Astrocyte (in vitro differentiated cells and primary cell): ENCODE results near the gene LDLRAD4. TPM values are rescaled to one million over a fixed set of nuclear protein-coding genes. Genes with fewer than 3 reads are reported as not detected.

Source experiments
- DNase-seq: peaks from one replicate; pipeline ENCODE4 v3.0.0-alpha.2; 2010; ENCODE audit warnings: low read depth
- FAIRE-seq: peaks from 2 replicates; lab custom pipeline; 2011; peaks lifted over from hg19 to GRCh38; lab: Jason Lieb, UNC
- H2AFZ ChIP-seq: 2 replicates; pipeline ENCODE4 v1.6.0; 2012; ENCODE audit warnings: low read depth, low read length, inconsistent platforms
- H3K27ac ChIP-seq: 2 replicates; pipeline ENCODE4 v1.5.1; 2011; ENCODE audit warnings: low read depth, low read length, inconsistent platforms
- H3K27me3 ChIP-seq: 2 replicates; pipeline ENCODE4 v1.6.0; 2011; ENCODE audit warnings: low read length, inconsistent platforms; ENCODE audit not compliant: insufficient read depth
- H3K36me3 ChIP-seq: 2 replicates; pipeline ENCODE4 v1.5.1; 2011; ENCODE audit warnings: low read length, inconsistent platforms; ENCODE audit not compliant: insufficient read depth
- H3K4me1 ChIP-seq: 2 replicates; pipeline ENCODE4 v1.5.1; 2011; ENCODE audit warnings: low read length, inconsistent platforms; ENCODE audit not compliant: insufficient read depth
- H3K4me2 ChIP-seq: 2 replicates; pipeline ENCODE4 v1.6.0; 2012; ENCODE audit warnings: low read length, inconsistent platforms
- H3K4me3 ChIP-seq: 2 replicates; pipeline ENCODE4 v1.5.1; 2011; ENCODE audit warnings: low read depth, mild to moderate bottlenecking, low read length, inconsistent platforms; ENCODE audit not compliant: insufficient read depth
- H3K79me2 ChIP-seq: 2 replicates; pipeline ENCODE4 v1.6.0; 2012; ENCODE audit warnings: mild to moderate bottlenecking, low read length, inconsistent platforms; ENCODE audit not compliant: insufficient read depth
- H3K9ac ChIP-seq: 2 replicates; pipeline ENCODE4 v1.6.0; 2012; ENCODE audit warnings: mild to moderate bottlenecking, low read length, inconsistent platforms
- H3K9me3 ChIP-seq: 2 replicates; pipeline ENCODE4 v1.5.1; 2012; ENCODE audit warnings: low read depth, mild to moderate bottlenecking, low read length, inconsistent platforms; ENCODE audit not compliant: insufficient read depth
- H4K20me1 ChIP-seq: 2 replicates; pipeline ENCODE4 v1.6.0; 2012; ENCODE audit warnings: low read length, inconsistent platforms; ENCODE audit not compliant: insufficient read depth
- H3K27ac Mint-ChIP-seq: one replicate; pipeline ENCODE4 v1.8.0; 2021; ENCODE audit warnings: mild to moderate bottlenecking, mixed read lengths; ENCODE audit not compliant: unreplicated experiment
- H3K27me3 Mint-ChIP-seq: one replicate; pipeline ENCODE4 v1.8.0; 2021; ENCODE audit warnings: low read depth, mixed read lengths; ENCODE audit not compliant: unreplicated experiment
- H3K36me3 Mint-ChIP-seq: one replicate; pipeline ENCODE4 v1.8.0; 2021; ENCODE audit warnings: low read depth, mixed read lengths; ENCODE audit not compliant: unreplicated experiment
- H3K4me1 Mint-ChIP-seq: one replicate; pipeline ENCODE4 v1.8.0; 2021; ENCODE audit warnings: low read depth, mixed read lengths; ENCODE audit not compliant: unreplicated experiment
- H3K4me3 Mint-ChIP-seq: one replicate; pipeline ENCODE4 v1.8.0; 2021; ENCODE audit warnings: mild to moderate bottlenecking, moderate library complexity, mixed read lengths; ENCODE audit not compliant: unreplicated experiment
- H3K9me3 Mint-ChIP-seq: one replicate; pipeline ENCODE4 v1.8.0; 2021; ENCODE audit warnings: mild to moderate bottlenecking, mixed read lengths; ENCODE audit not compliant: unreplicated experiment
- EZH2 ChIP-seq: IDR thresholded peaks from 2 replicates; pipeline ENCODE4 v1.6.1; 2012; ENCODE audit warnings: mild to moderate bottlenecking, low read length, inconsistent platforms; ENCODE audit not compliant: insufficient read depth
- total RNA-seq: library from RNA; stranded (reverse); gene quantifications from 2 replicates; pipeline ENCODE4 v1.2.1, GENCODE V29; 2021
- TF ChIP-seq, protein P1 (sequence below): IDR thresholded peaks from 2 replicates; pipeline ENCODE4 v1.5.1; 2011; ENCODE audit warnings: low read depth, mild to moderate bottlenecking, inconsistent platforms, low read length, moderate library complexity; ENCODE audit not compliant: insufficient read depth

LDLRAD4 gene
- total RNA-seq, 1 donor from 2014 or later: 26.0 TPM

DNA sequence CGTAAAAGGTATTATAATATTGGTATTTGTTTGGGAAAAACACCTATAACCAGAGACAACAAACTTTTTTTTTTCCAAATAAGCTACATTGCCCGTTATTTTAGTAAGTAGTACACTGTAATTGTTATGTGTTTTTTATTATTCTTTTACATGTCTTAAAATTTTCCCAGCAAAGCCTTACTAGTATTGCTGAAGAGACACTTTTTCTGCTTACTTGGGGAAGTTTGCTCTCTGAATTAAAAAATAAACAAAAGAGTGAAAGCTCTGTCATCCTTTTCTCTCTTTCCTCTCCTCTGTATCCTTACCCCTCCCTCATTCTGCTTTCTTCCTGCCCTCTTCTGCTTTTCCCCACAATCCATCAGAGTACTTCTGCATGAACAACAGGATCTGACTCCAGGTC is 25.6 kb upstream of the LDLRAD4 start:
- Histone ChIP-seq H3K9ac (no peak overlapping the region), H3K27me3 (peaks cover 4% of the 10 kb centered on the region), H3K36me3 (no peaks in the 10 kb centered on the region), H4K20me1 (no peaks in the 10 kb centered on the region), H3K4me3 (no peak overlapping the region), H3K4me1 (no peaks in the 10 kb centered on the region), H3K79me2 (no peaks in the 10 kb centered on the region), H3K4me2 (no peak overlapping the region), H3K9me3 (no peaks in the 10 kb centered on the region), H2AFZ (no peak overlapping the region), H3K27ac (no peak overlapping the region)
- Mint-ChIP-seq H3K27ac (no peak overlapping the region), H3K27me3 (no peaks in the 10 kb centered on the region), H3K36me3 (no peaks in the 10 kb centered on the region), H3K4me1 (peaks cover 7% of the 10 kb centered on the region), H3K9me3 (no peaks in the 10 kb centered on the region), H3K4me3 (no peak overlapping the region)
- TF ChIP-seq EZH2: no peak
- TF ChIP-seq, protein P1, sequence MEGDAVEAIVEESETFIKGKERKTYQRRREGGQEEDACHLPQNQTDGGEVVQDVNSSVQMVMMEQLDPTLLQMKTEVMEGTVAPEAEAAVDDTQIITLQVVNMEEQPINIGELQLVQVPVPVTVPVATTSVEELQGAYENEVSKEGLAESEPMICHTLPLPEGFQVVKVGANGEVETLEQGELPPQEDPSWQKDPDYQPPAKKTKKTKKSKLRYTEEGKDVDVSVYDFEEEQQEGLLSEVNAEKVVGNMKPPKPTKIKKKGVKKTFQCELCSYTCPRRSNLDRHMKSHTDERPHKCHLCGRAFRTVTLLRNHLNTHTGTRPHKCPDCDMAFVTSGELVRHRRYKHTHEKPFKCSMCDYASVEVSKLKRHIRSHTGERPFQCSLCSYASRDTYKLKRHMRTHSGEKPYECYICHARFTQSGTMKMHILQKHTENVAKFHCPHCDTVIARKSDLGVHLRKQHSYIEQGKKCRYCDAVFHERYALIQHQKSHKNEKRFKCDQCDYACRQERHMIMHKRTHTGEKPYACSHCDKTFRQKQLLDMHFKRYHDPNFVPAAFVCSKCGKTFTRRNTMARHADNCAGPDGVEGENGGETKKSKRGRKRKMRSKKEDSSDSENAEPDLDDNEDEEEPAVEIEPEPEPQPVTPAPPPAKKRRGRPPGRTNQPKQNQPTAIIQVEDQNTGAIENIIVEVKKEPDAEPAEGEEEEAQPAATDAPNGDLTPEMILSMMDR: no peak
- DNase-seq (no peak), FAIRE-seq (no peak)

DNA sequence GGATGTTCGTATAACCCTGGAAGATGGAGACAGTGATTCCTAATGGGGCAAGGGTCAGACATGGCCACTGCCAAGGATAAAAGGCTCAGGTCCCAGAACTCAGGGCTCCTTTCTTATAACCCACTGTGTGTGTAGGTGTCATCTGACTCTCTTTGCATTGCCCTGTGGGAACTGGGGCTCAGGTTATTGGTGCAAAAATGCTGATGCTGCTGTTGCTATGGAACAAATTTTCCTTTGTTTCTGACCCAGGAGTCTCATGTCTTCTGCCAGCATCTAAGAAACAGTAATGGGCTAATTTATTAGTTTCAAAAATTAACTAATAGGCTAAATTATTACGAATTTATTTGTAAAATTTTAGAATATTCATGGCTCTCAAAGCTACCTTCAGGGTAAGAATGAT is 24.3 kb upstream of the LDLRAD4 start:
- no peak overlapping the region for H2AFZ ChIP-seq
- no peak for TF ChIP-seq EZH2
- TF ChIP-seq, protein P1: no peak
- H3K27ac Mint-ChIP-seq: no peak overlapping the region
- peaks cover 1% of the 10 kb centered on the region for H3K9me3 ChIP-seq
- peaks cover 7% of the 10 kb centered on the region for H3K4me1 Mint-ChIP-seq
- no peak overlapping the region for H3K4me3 ChIP-seq
- H3K9me3 Mint-ChIP-seq: peaks cover 7% of the 10 kb centered on the region
- H3K79me2 ChIP-seq: no peaks in the 10 kb centered on the region
- no peak overlapping the region for H3K4me3 Mint-ChIP-seq
- DNase-seq (no peak), FAIRE-seq (no peak)
- no peak overlapping the region for H3K4me2 ChIP-seq
- H3K27ac ChIP-seq: no peak overlapping the region
- no peaks in the 10 kb centered on the region for H3K27me3 Mint-ChIP-seq
- no peaks in the 10 kb centered on the region for H3K4me1 ChIP-seq
- no peaks in the 10 kb centered on the region for H3K27me3 ChIP-seq
- H3K36me3 Mint-ChIP-seq: no peaks in the 10 kb centered on the region
- H3K9ac ChIP-seq: no peak overlapping the region
- H4K20me1 ChIP-seq: no peaks in the 10 kb centered on the region
- no peaks in the 10 kb centered on the region for H3K36me3 ChIP-seq

DNA sequence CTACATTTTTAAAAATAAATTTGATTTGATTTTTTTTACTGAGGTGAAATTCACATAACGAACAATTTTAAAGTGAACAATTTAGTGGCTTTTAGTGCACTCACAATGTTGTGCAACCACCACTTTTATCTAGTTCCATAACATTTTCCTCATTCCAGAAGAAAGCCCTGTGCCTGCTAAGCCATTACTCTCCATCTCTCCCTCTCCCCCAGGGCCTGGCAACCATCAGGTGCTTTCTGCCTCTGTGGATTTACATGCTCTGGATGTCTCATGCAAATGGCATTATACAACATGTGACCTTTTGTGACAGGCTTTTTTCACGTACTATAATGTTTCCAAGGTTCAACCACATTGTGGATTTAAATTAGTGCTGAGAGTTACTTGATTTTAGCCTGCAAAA is 19.9 kb upstream of the LDLRAD4 start:
- DNase-seq (no peak), FAIRE-seq (no peak)
- H4K20me1 ChIP-seq: no peaks in the 10 kb centered on the region
- no peak overlapping the region for H3K4me3 ChIP-seq
- H3K9ac ChIP-seq: no peak overlapping the region
- H3K4me2 ChIP-seq: no peak overlapping the region
- no peak overlapping the region for H2AFZ ChIP-seq
- Mint-ChIP-seq H3K27ac (no peak overlapping the region), H3K4me3 (no peak overlapping the region), H3K9me3 (peaks cover 20% of the 10 kb centered on the region), H3K4me1 (no peaks in the 10 kb centered on the region), H3K27me3 (peaks cover 9% of the 10 kb centered on the region), H3K36me3 (peaks cover 4% of the 10 kb centered on the region)
- H3K79me2 ChIP-seq: no peaks in the 10 kb centered on the region
- H3K9me3 ChIP-seq: peaks cover 8% of the 10 kb centered on the region
- TF ChIP-seq EZH2: no peak
- TF ChIP-seq, protein P1: no peak
- no peaks in the 10 kb centered on the region for H3K27me3 ChIP-seq
- no peaks in the 10 kb centered on the region for H3K36me3 ChIP-seq
- no peaks in the 10 kb centered on the region for H3K4me1 ChIP-seq
- H3K27ac ChIP-seq: no peak overlapping the region
